Neural progenitor cell (in vitro differentiated cells): ENCODE data around the gene AGFG1. TPM values are rescaled to one million over a fixed set of nuclear protein-coding genes. Genes with fewer than 3 reads are reported as not detected.

ENCODE experiments used
- DNase-seq: peaks from one replicate; pipeline ENCODE4 v3.0.0-alpha.2; 2016; ENCODE audit warnings: low spot score
- H2AFZ ChIP-seq: fragments of 200-600 bp; sonication (generic); replicated peaks from 2 replicates; pipeline ENCODE4 v1.6.1; 2016; ENCODE audit warnings: antibody characterized with exemption
- H3F3A ChIP-seq: fragments of 200-600 bp; sonication (generic); 2 replicates; pipeline ENCODE4 v1.6.1; 2016; ENCODE audit warnings: antibody characterized with exemption, low read depth
- H3K27ac ChIP-seq: fragments of 200-600 bp; sonication (generic); 2 replicates; pipeline ENCODE4 v1.5.1; 2016; ENCODE audit warnings: mild to moderate bottlenecking
- H3K27me3 ChIP-seq: fragments of 200-600 bp; sonication (generic); 2 replicates; pipeline ENCODE4 v1.6.1; 2016; ENCODE audit warnings: mild to moderate bottlenecking, moderate library complexity
- H3K36me3 ChIP-seq: fragments of 200-600 bp; sonication (generic); 2 replicates; pipeline ENCODE4 v1.5.1; 2016
- H3K4me1 ChIP-seq: fragments of 200-600 bp; sonication (generic); 2 replicates; pipeline ENCODE4 v1.6.1; 2016; ENCODE audit warnings: mixed run types
- H3K4me2 ChIP-seq: fragments of 200-600 bp; sonication (generic); 2 replicates; pipeline ENCODE4 v1.6.1; 2016
- H3K4me3 ChIP-seq: fragments of 200-600 bp; sonication (generic); 2 replicates; pipeline ENCODE4 v1.5.1; 2016
- H3K79me2 ChIP-seq: fragments of 200-600 bp; sonication (generic); 2 replicates; pipeline ENCODE4 v1.6.1; 2016; ENCODE audit warnings: low read depth
- H3K9ac ChIP-seq: fragments of 200-600 bp; sonication (generic); 2 replicates; pipeline ENCODE4 v1.6.1; 2016
- H3K9me3 ChIP-seq: fragments of 200-600 bp; sonication (generic); 2 replicates; pipeline ENCODE4 v1.5.1; 2016; ENCODE audit warnings: low read depth
- H4K20me1 ChIP-seq: fragments of 200-600 bp; sonication (generic); 2 replicates; pipeline ENCODE4 v1.6.1; 2016; ENCODE audit warnings: low read depth
- H3K27ac Mint-ChIP-seq: 3 replicates; pipeline ENCODE4 v1.8.0; 2021; ENCODE audit warnings: mixed read lengths
- H3K27me3 Mint-ChIP-seq: 2 replicates; pipeline ENCODE4 v1.8.0; 2022; ENCODE audit warnings: low read depth, mild to moderate bottlenecking, inconsistent platforms, moderate library complexity, mixed read lengths; ENCODE audit not compliant: insufficient read depth
- H3K36me3 Mint-ChIP-seq: 3 replicates; pipeline ENCODE4 v1.8.0; 2021; ENCODE audit warnings: mixed read lengths
- H3K4me1 Mint-ChIP-seq: 3 replicates; pipeline ENCODE4 v1.8.0; 2021; ENCODE audit warnings: mixed read lengths
- H3K4me3 Mint-ChIP-seq: 3 replicates; pipeline ENCODE4 v1.8.0; 2021; ENCODE audit warnings: mild to moderate bottlenecking, moderate library complexity, mixed read lengths
- H3K9me3 Mint-ChIP-seq: 3 replicates; pipeline ENCODE4 v1.8.0; 2020; ENCODE audit warnings: mixed read lengths
- CTCF ChIP-seq: fragments of 200-600 bp; sonication (generic); IDR thresholded peaks from 2 replicates; pipeline ENCODE4 v1.5.1; 2017; ENCODE audit warnings: antibody characterized with exemption, mild to moderate bottlenecking
- EZH2 ChIP-seq: fragments of 200-600 bp; sonication (generic); IDR thresholded peaks from 2 replicates; pipeline ENCODE4 v1.6.1; 2017; ENCODE audit warnings: antibody characterized with exemption, mild to moderate bottlenecking, moderate library complexity
- EZH2phosphoT487 ChIP-seq: fragments of 200-600 bp; sonication (generic); IDR thresholded peaks from 2 replicates; pipeline ENCODE4 v1.6.1; 2017; ENCODE audit warnings: antibody characterized with exemption
- microRNA-seq: library from miRNA; unstranded; fragments of <30 nt; microRNA quantifications from one replicate; pipeline ENCODE4, GENCODE V29; 2016
- total RNA-seq: library from RNA; depleted of rRNA; stranded (reverse); fragments of >200 nt; gene quantifications from 2 replicates; pipeline ENCODE4 v1.2.3, GENCODE V29; 2015; ENCODE audit warnings: low replicate concordance

The AGFG1 gene
- total RNA-seq, 1 donor from 2014 or later, result 84.8 TPM

GRCh38 chr2:227607941-227608340 is 136.0 kb downstream of the AGFG1 start:
- H2AFZ ChIP-seq, result no peak overlapping the region
- no peak overlapping the region for H3K27ac ChIP-seq
- Mint-ChIP-seq H3K9me3 (no peaks in the 10 kb centered on the region), H3K4me3 (no peak overlapping the region), H3K27me3 (no peaks in the 10 kb centered on the region), H3K36me3 (no peaks in the 10 kb centered on the region), H3K4me1 (no peaks in the 10 kb centered on the region), H3K27ac (no peak overlapping the region)
- H3K4me1 ChIP-seq, result no peaks in the 10 kb centered on the region
- TF ChIP-seq CTCF, result no peak
- TF ChIP-seq EZH2phosphoT487, result no peak
- TF ChIP-seq EZH2, result no peak
- no peak overlapping the region for H3K4me3 ChIP-seq
- H3K9me3 ChIP-seq, result no peaks in the 10 kb centered on the region
- no peak for DNase-seq
- no peaks in the 10 kb centered on the region for H3K36me3 ChIP-seq
- no peak overlapping the region for H3K4me2 ChIP-seq
- no peak overlapping the region for H3K9ac ChIP-seq
- no peaks in the 10 kb centered on the region for H4K20me1 ChIP-seq
- no peaks in the 10 kb centered on the region for H3K27me3 ChIP-seq
- no peaks in the 10 kb centered on the region for H3K79me2 ChIP-seq
- no peaks in the 10 kb centered on the region for H3F3A ChIP-seq

DNA sequence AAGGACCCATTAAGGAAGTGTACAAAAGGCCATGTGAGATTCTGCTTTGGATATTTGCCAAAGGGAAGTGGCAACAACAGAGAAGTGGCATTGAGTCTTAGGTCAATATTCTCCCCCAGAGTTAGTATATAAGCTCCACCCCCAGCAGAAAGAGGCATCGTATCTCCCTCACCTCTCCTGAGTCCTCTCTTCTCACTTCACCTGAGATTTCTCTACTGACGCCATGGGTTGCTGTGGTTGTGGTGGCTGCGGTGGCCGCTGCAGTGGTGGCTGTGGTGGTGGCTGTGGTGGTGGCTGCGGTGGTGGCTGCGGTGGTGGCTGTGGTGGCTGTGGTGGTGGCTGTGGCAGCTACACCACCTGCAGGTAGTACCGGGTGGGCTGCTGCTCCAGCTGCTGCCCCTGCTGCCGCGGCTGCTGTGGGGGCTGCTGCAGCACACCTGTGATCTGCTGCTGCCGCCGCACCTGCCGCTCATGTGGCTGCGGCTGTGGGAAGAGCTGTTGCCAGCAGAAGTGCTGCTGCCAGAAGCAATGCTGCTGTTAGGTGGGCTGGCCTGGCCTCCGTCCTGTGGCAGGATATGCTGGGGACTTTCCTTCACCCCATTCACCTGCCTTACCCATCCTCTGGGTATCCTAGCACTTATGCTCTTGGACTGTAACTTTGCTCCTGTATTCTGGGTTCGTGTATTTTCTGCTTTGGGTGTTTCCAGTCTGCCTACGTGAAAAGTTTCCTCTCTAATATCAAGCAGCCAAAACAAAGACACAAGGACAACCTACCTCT is 136.8 kb downstream of the AGFG1 start:
- no peak overlapping the region for H3K9ac ChIP-seq
- H3K4me3 ChIP-seq, result no peak overlapping the region
- H3K27ac Mint-ChIP-seq, result no peak overlapping the region
- H3K4me3 Mint-ChIP-seq, result no peak overlapping the region
- H3K36me3 Mint-ChIP-seq, result no peaks in the 10 kb centered on the region
- H3K27me3 ChIP-seq, result no peaks in the 10 kb centered on the region
- no peaks in the 10 kb centered on the region for H3K79me2 ChIP-seq
- no peak overlapping the region for H3K27ac ChIP-seq
- no peak for DNase-seq
- no peaks in the 10 kb centered on the region for H3K9me3 ChIP-seq
- H3F3A ChIP-seq, result no peaks in the 10 kb centered on the region
- no peaks in the 10 kb centered on the region for H3K36me3 ChIP-seq
- TF ChIP-seq CTCF, result no peak
- no peak for TF ChIP-seq EZH2phosphoT487
- TF ChIP-seq EZH2, result no peak
- no peaks in the 10 kb centered on the region for H3K9me3 Mint-ChIP-seq
- H3K4me2 ChIP-seq, result no peak overlapping the region
- no peak overlapping the region for H2AFZ ChIP-seq
- no peaks in the 10 kb centered on the region for H3K4me1 ChIP-seq
- H3K27me3 Mint-ChIP-seq, result no peaks in the 10 kb centered on the region
- H4K20me1 ChIP-seq, result no peaks in the 10 kb centered on the region
- H3K4me1 Mint-ChIP-seq, result no peaks in the 10 kb centered on the region

- no peaks in the 10 kb centered on the region for H3F3A ChIP-seq
- no peak for TF ChIP-seq EZH2
- no peak for TF ChIP-seq EZH2phosphoT487
- no peak for DNase-seq
- Mint-ChIP-seq H3K27ac (no peak overlapping the region), H3K27me3 (no peaks in the 10 kb centered on the region), H3K4me3 (no peak overlapping the region), H3K36me3 (no peaks in the 10 kb centered on the region), H3K9me3 (no peaks in the 10 kb centered on the region), H3K4me1 (no peaks in the 10 kb centered on the region)
- no peaks in the 10 kb centered on the region for H3K79me2 ChIP-seq
- H3K4me1 ChIP-seq, result no peaks in the 10 kb centered on the region
- no peaks in the 10 kb centered on the region for H4K20me1 ChIP-seq
- no peaks in the 10 kb centered on the region for H3K27me3 ChIP-seq
- no peak overlapping the region for H3K27ac ChIP-seq
- no peak overlapping the region for H2AFZ ChIP-seq
- no peak overlapping the region for H3K4me2 ChIP-seq
- no peak overlapping the region for H3K4me3 ChIP-seq
- no peaks in the 10 kb centered on the region for H3K9me3 ChIP-seq
- H3K36me3 ChIP-seq, result no peaks in the 10 kb centered on the region
- H3K9ac ChIP-seq, result no peak overlapping the region
These were observed 138.2 kb downstream of the AGFG1 start for GRCh38 chr2:227610123-227610522.

Small RNA genes lying within 50 kb of the gene (microRNA-seq; reads per million reads assigned to microRNA genes)
- not detected for gene MIR5703

Other genes starting within 250 kb of the AGFG1 start
- gene MFF, start 146.9 kb upstream of the AGFG1 start, total RNA-seq, result 118 and 159 TPM in 2 replicates
- not detected in 2 replicates for gene TM4SF20, start 92.8 kb upstream of the AGFG1 start, total RNA-seq
- gene SCYGR1, start 84.2 kb upstream of the AGFG1 start, total RNA-seq, result not detected in 2 replicates
- gene SCYGR2, start 126.7 kb downstream of the AGFG1 start, total RNA-seq, result not detected in 2 replicates
- not detected in 2 replicates for gene SCYGR3, start 142.7 kb downstream of the AGFG1 start, total RNA-seq
- gene SCYGR4, start 145.3 kb downstream of the AGFG1 start, total RNA-seq, result not detected in 2 replicates
- gene SCYGR5, start 194.6 kb downstream of the AGFG1 start, total RNA-seq, result not detected in 2 replicates
- gene SLC19A3, start 245.9 kb downstream of the AGFG1 start, total RNA-seq, result 0.96 and 1.6 TPM in 2 replicates